HEK293 (cell line): Measurements from ENCODE around the gene WDR5B.

Source experiments
- CTCF ChIA-PET: fragments of 350-600 bp; formaldehyde crosslinking; extraction: SDS; loops from one replicate; lab custom pipeline; 2021; ENCODE audit warnings: antibody characterized with exemption; lab: Yijun Ruan, JAX
- POLR2A ChIA-PET: fragments of 300-600 bp; formaldehyde crosslinking; extraction: SDS; loops from one replicate; lab custom pipeline; 2020; ENCODE audit warnings: antibody characterized with exemption, inconsistent platforms; lab: Yijun Ruan, JAX
- H3K27ac ChIP-seq: fragments of 200-500 bp; sonication (Bioruptor generic); 2 replicates; pipeline ENCODE4 v1.5.1; 2014; ENCODE audit warnings: low read depth, low read length, control low read depth, inconsistent platforms; ENCODE audit errors: extremely low read depth
- H3K36me3 ChIP-seq, 2 experiments: fragments of 200-500 bp in 1 of 2; sonication (Bioruptor generic) in 1 of 2; 1 replicate in 1 of 2; 2 replicates in 1 of 2; pipeline ENCODE4 v1.5.1; 2014 to 2017; ENCODE audit warnings: inconsistent platforms in 2 of 2, low read length in 2 of 2; ENCODE audit not compliant: control insufficient read depth in 2 of 2, insufficient read depth in 1 of 2
- H3K4me1 ChIP-seq: fragments of 200-500 bp; sonication (Bioruptor generic); 2 replicates; pipeline ENCODE4 v1.5.1; 2014; ENCODE audit warnings: mild to moderate bottlenecking, low read length, inconsistent platforms; ENCODE audit not compliant: control insufficient read depth, insufficient read depth
- H3K4me3 ChIP-seq: 2 replicates; pipeline ENCODE4 v1.5.1; 2011; ENCODE audit warnings: low read depth, mild to moderate bottlenecking, control low read depth, low read length, moderate library complexity
- H3K9me3 ChIP-seq: fragments of 200-500 bp; sonication (Bioruptor generic); 2 replicates; pipeline ENCODE4 v1.5.1; 2014; ENCODE audit warnings: low read depth, low read length, inconsistent platforms; ENCODE audit not compliant: control insufficient read depth, insufficient read depth
- BCL11A ChIP-seq: fragments of 450-650 bp; formaldehyde crosslinking; IDR thresholded peaks from 2 replicates; pipeline ENCODE4 v1.5.1; 2016; ENCODE audit warnings: low read depth, missing biosample characterization, missing genetic modification characterization
- GLIS2 ChIP-seq: fragments of 450-650 bp; formaldehyde crosslinking; IDR thresholded peaks from 2 replicates; pipeline ENCODE4 v1.5.1; 2016; ENCODE audit warnings: missing biosample characterization, missing genetic modification characterization
- HOXD13 ChIP-seq: sonication (generic); formaldehyde crosslinking; IDR thresholded peaks from 2 replicates; pipeline ENCODE4 v1.8.0; 2022; ENCODE audit warnings: missing genetic modification reagents, borderline replicate concordance
- MYNN ChIP-seq: fragments of 450-650 bp; formaldehyde crosslinking; IDR thresholded peaks from 2 replicates; pipeline ENCODE4 v1.5.1; 2016; ENCODE audit warnings: missing biosample characterization, missing genetic modification characterization, borderline replicate concordance
- REST ChIP-seq: fragments of 450-650 bp; formaldehyde crosslinking; IDR thresholded peaks from 2 replicates; pipeline ENCODE4 v1.5.1; 2016; ENCODE audit warnings: missing biosample characterization, missing genetic modification characterization
- SCRT2 ChIP-seq: fragments of 450-650 bp; formaldehyde crosslinking; IDR thresholded peaks from 2 replicates; pipeline ENCODE4 v1.5.1; 2016; ENCODE audit warnings: missing biosample characterization, missing genetic modification characterization
- SP2 ChIP-seq: fragments of 450-650 bp; formaldehyde crosslinking; IDR thresholded peaks from 2 replicates; pipeline ENCODE4 v1.5.1; 2016; ENCODE audit warnings: missing biosample characterization, missing genetic modification characterization
- YY2 ChIP-seq: fragments of 450-650 bp; formaldehyde crosslinking; IDR thresholded peaks from 2 replicates; pipeline ENCODE4 v1.5.1; 2016; ENCODE audit warnings: missing biosample characterization, missing genetic modification characterization
- ZBTB17 ChIP-seq: fragments of 450-650 bp; formaldehyde crosslinking; IDR thresholded peaks from 2 replicates; pipeline ENCODE4 v1.5.1; 2016; ENCODE audit warnings: missing biosample characterization, missing genetic modification characterization
- ZBTB8A ChIP-seq: fragments of 450-650 bp; formaldehyde crosslinking; IDR thresholded peaks from 2 replicates; pipeline ENCODE4 v1.5.1; 2016; ENCODE audit warnings: missing biosample characterization, missing genetic modification characterization
- ZNF175 ChIP-seq: fragments of 450-650 bp; formaldehyde crosslinking; IDR thresholded peaks from 2 replicates; pipeline ENCODE4 v1.5.1; 2016; ENCODE audit warnings: missing biosample characterization, missing genetic modification characterization
- ZNF335 ChIP-seq: fragments of 450-650 bp; formaldehyde crosslinking; conservative IDR thresholded peaks from 2 replicates; pipeline ENCODE4 v1.5.1; 2016; ENCODE audit warnings: missing biosample characterization, missing genetic modification characterization
- ZNF341 ChIP-seq: fragments of 450-650 bp; formaldehyde crosslinking; IDR thresholded peaks from 2 replicates; pipeline ENCODE4; 2016; ENCODE audit warnings: low read depth, missing biosample characterization, missing genetic modification characterization
- ZNF792 ChIP-seq: fragments of 450-650 bp; formaldehyde crosslinking; IDR thresholded peaks from 2 replicates; pipeline ENCODE4 v1.5.1; 2016; ENCODE audit warnings: missing biosample characterization, missing genetic modification characterization
- ZSCAN30 ChIP-seq: fragments of 450-650 bp; IDR thresholded peaks from 2 replicates; pipeline ENCODE4 v1.5.1; 2018; ENCODE audit warnings: missing biosample characterization, mild to moderate bottlenecking, missing genetic modification characterization, moderate library complexity

Gene WDR5B

GRCh38 chr3:122421836-122422235, 6.0 kb upstream of the WDR5B start (continued):
- TF ChIP-seq BCL11A (tag by site-specific recombination) (no peak), REST (tag by site-specific recombination) (no peak), ZSCAN30 (tag by site-specific recombination) (no peak), ZNF341 (tag by site-specific recombination) (no peak), YY2 (tag by site-specific recombination) (no peak)

DNA sequence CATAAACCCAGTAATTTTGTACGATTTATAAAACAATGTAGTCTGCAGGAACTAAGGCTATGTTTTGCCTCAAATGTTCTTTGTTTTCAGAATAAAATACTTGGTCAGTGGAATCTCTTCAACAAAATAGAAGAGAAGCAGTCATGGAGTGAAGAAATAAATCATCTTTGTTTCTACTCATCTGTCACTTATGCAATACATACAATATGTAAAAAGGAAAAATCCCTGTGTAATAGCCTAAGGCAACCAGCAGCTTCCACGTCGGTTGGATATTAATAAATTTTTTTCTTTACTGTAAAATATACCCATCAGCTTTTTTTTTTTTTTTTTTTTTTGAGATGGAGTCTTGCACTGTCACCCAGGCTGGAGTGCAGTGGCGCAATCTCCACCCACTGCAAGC, 5.2 kb upstream of the WDR5B start:
- H3K4me1 ChIP-seq = no peaks in the 10 kb centered on the region
- TF ChIP-seq MYNN (tag by site-specific recombination) = no peak
- TF ChIP-seq GLIS2 (tag by site-specific recombination) = no peak
- ChIA-PET CTCF (interaction anchor here (0.6 kb wide), 1 partner anchor 874 kb away, joined by 5 read pairs; no protein-coding TSS in a partner anchor), POLR2A (interaction anchor here (0.6 kb wide), 1 partner anchor 759 kb away, joined by 6 read pairs; no protein-coding TSS in a partner anchor)
- no peak overlapping the region for H3K4me3 ChIP-seq
- peaks cover 0 to 53% of the 10 kb centered on the region in 2 experiments for H3K36me3 ChIP-seq
- no peaks in the 10 kb centered on the region for H3K9me3 ChIP-seq
- H3K27ac ChIP-seq = no peak overlapping the region

- ChIA-PET POLR2A (interaction anchor here (0.9 to 2.0 kb wide), 3 partner anchors 56 to 785 kb away, joined by 3 to 9 read pairs (median 4); partner anchors contain the start of genes KPNA1 and SEC22A), CTCF (interaction anchor here (1.5 kb wide), 1 partner anchor 24 kb away, joined by 4 read pairs; no protein-coding TSS in a partner anchor)
- no peak overlapping the region; the same call in 1 of the 2 replicates for H3K27ac ChIP-seq
These were observed 1.1 kb upstream of the WDR5B start for GRCh38 chr3:122416966-122417365.

GRCh38 chr3:122415104-122415744, 638 bp downstream of the WDR5B start:
- H3K4me1 ChIP-seq = no peaks in the 10 kb centered on the region
- ChIA-PET POLR2A (interaction anchor here (1.2 to 2.7 kb wide), 2 partner anchors 32 to 869 kb away, joined by 3 to 24 read pairs; partner anchors contain the start of genes FAM162A, MIX23 and POLQ), CTCF (interaction anchor here (0.6 kb wide), 1 partner anchor 340 kb away, joined by 3 read pairs; no protein-coding TSS in a partner anchor)
- H3K4me3 ChIP-seq = peak overlapping the region; percentile 79
- no peaks in the 10 kb centered on the region for H3K9me3 ChIP-seq
- TF ChIP-seq ZNF792 (no peak), ZBTB17 (peak; percentile 75; the same call in 1 of the 2 replicates), ZBTB8A (peak; percentile 73), SP2 (tag by site-specific recombination) (peak; percentile 40), SCRT2 (no peak), HOXD13 (no peak)
- peaks cover 0 to 36% of the 10 kb centered on the region in 2 experiments; a peak in 1 of 3 replicates for H3K36me3 ChIP-seq
- H3K27ac ChIP-seq = no peak overlapping the region

More at GRCh38 chr3:122416966-122417365, 1.1 kb upstream of the WDR5B start:
- Histone ChIP-seq H3K36me3 (peaks cover 0 to 32% of the 10 kb centered on the region in 2 experiments; a peak in 2 of 3 replicates), H3K9me3 (no peaks in the 10 kb centered on the region), H3K4me1 (no peaks in the 10 kb centered on the region), H3K4me3 (peak overlapping the region; percentile 79)
- TF ChIP-seq ZNF175 (tag by site-specific recombination) (no peak), SCRT2 (0 out of 2 replicates have a peak, but pooled peaks have one; percentile 30), ZNF335 (tag by site-specific recombination) (peak; percentile 88)
